HAP-1 (cell line): ENCODE data around the gene TRAIP.
A peak's percentile ranks its signal among the peaks of the same experiment; 100 is the strongest.

Experiments used
- DNase-seq, 2 experiments: peaks; one replicate each; pipeline ENCODE4 v3.0.0-alpha.2; 2016 to 2020; ENCODE audit warnings: low spot score in 2 of 2
- H3K27me3 ChIP-seq: fragments of 250-450 bp; sonication (Bioruptor Pico); 2 replicates; pipeline ENCODE4 v1.5.1; 2020; ENCODE audit warnings: low read depth, mild to moderate bottlenecking, moderate library complexity
- H3K36me3 ChIP-seq: fragments of 250-450 bp; sonication (Bioruptor Pico); replicated peaks from 2 replicates; pipeline ENCODE4 v1.5.1; 2020; ENCODE audit warnings: mild to moderate bottlenecking
- H3K4me1 ChIP-seq: fragments of 250-450 bp; sonication (Bioruptor Pico); 2 replicates; pipeline ENCODE4 v1.5.1; 2020; ENCODE audit warnings: mild to moderate bottlenecking
- H3K4me3 ChIP-seq: fragments of 250-450 bp; sonication (Bioruptor Pico); 2 replicates; pipeline ENCODE4 v1.5.1; 2020; ENCODE audit warnings: mild to moderate bottlenecking, moderate library complexity
- H3K9me3 ChIP-seq: fragments of 250-450 bp; sonication (Bioruptor Pico); 2 replicates; pipeline ENCODE4 v1.5.1; 2020; ENCODE audit warnings: mild to moderate bottlenecking, moderate library complexity
- in situ Hi-C: fragments of 300-500 bp; cut with MboI; formaldehyde crosslinking; loops from 3 replicates; pipeline ENCODE4 v1.14.3; 2020; ENCODE audit warnings: low sequenced_read_pairs, inconsistent platforms, mixed read lengths

Gene TRAIP

GRCh38 chr3:49867400-49867799 lies 11.0 kb upstream of the TRAIP start:
- no peak for DNase-seq
- no peaks in the 10 kb centered on the region for H3K27me3 ChIP-seq
- peaks cover 8% of the 10 kb centered on the region for H3K4me1 ChIP-seq
- no peak overlapping the region for H3K4me3 ChIP-seq
- no peaks in the 10 kb centered on the region for H3K36me3 ChIP-seq
- no peaks in the 10 kb centered on the region for H3K9me3 ChIP-seq
- in situ Hi-C loops, result no loop called here

DNA sequence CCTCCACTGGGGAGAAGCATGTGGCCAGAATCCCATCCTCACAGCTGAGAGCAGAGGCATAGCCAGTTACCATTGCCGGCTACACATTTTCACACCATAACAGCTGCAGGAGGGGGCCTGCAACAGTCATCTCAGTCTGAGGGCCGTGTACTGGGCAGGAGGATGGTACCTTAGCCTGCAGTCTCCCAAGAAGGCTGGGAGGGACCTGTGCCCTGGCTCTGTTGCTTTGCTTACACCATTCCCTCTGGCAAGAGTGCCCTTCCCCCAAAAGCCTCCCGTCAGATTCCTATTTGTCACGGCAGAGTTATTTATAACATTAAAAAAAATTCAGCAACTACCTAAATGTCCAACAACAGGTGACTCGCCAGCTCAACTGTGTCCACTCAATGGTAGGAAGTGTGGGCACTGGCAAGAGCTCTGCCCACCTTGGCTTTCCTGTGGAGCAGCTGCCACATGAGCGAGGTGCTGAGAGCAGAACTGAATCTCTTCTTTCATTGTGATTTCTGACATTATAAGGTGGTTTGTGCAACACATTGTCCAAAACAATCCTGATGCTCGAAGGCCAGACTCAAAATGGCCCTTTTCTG lies 8.9 kb upstream of the TRAIP start:
- in situ Hi-C loops, result no loop called here
- H3K36me3 ChIP-seq, result no peaks in the 10 kb centered on the region
- no peaks in the 10 kb centered on the region for H3K27me3 ChIP-seq
- H3K4me3 ChIP-seq, result no peak overlapping the region
- H3K4me1 ChIP-seq, result peaks cover 8% of the 10 kb centered on the region
- no peaks in the 10 kb centered on the region for H3K9me3 ChIP-seq
- no peak for DNase-seq

DNA sequence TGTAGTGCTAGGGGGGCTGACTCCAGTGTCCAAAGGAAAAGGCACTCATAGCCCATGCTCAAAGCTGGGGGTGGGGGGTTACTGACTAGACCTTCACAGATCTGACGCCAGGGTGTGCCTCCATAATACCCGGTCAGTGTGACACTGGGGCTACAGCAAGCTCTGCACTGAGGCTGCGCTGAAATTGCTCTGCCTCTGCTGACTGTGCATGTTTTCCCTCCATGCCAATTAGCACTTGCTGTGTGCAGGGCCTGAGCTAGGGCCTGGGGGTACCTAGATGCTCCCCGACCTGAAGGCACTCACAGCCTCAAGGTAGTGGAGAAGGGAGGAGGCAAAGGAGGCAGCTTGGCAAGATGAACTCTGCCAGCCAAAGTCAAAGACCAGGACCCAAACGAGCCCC lies 8.1 kb upstream of the TRAIP start:
- H3K36me3 ChIP-seq, result no peaks in the 10 kb centered on the region
- in situ Hi-C loops, result no loop called here
- H3K27me3 ChIP-seq, result no peaks in the 10 kb centered on the region

DNA sequence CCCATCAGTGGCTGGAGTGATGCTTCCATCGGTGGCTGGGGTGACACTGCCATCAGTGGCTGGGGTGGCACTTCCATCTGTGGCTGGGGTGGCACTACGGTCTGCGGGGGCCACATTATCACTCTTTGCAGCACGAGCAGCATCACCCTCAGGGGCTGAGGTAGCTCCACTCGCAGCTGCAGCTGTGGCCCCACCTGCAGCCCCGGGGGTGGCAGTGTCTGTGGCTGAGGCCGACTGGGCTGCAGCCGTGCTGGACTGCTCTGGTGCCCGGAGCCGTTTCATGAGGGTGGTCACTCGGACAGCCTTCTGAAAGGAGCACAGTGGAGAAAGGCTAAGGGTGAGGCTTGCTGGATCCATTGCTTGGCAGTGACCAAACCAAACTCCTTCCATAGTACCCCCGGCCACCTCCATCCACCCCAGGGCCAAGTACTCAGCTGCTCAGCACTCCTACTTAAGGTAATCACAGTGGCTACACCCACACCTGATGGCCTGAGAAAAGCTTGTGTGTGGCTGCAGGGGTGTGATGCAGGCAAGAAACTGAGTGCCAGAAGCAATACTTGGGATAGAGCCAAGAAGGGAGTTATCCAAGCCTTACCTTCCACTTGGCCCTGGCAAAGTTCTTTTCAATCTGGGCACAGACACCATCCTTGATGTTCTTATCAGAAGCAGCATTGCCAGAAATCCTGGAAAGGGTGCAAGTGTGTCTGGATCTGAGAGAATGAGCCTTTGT lies 3.4 kb upstream of the TRAIP start:
- in situ Hi-C loops, result no loop called here
- H3K4me3 ChIP-seq, result no peak overlapping the region
- DNase-seq, result no peak
- H3K36me3 ChIP-seq, result no peaks in the 10 kb centered on the region
- peaks cover 10% of the 10 kb centered on the region for H3K4me1 ChIP-seq
- no peaks in the 10 kb centered on the region for H3K27me3 ChIP-seq
- H3K9me3 ChIP-seq, result no peaks in the 10 kb centered on the region

More for the DNA sequence above, 8.1 kb upstream of the TRAIP start:
- Histone ChIP-seq H3K4me3 (no peak overlapping the region), H3K9me3 (no peaks in the 10 kb centered on the region), H3K4me1 (peaks cover 8% of the 10 kb centered on the region)
- no peak for DNase-seq

- in situ Hi-C loops, result no loop called here
Measured at GRCh38 chr3:49855662-49856061, 702 bp downstream of the TRAIP start.

GRCh38 chr3:49845694-49846093 lies 10.7 kb downstream of the TRAIP start:
- peaks cover 45% of the 10 kb centered on the region for H3K36me3 ChIP-seq
- H3K4me1 ChIP-seq, result no peaks in the 10 kb centered on the region
- no peaks in the 10 kb centered on the region for H3K27me3 ChIP-seq
- no peaks in the 10 kb centered on the region for H3K9me3 ChIP-seq
- in situ Hi-C loops, result loop anchor here (25.0 kb wide), 1 partner anchor 308 kb away; no protein-coding TSS in a partner anchor
- no peak for DNase-seq
- H3K4me3 ChIP-seq, result no peak overlapping the region

More at GRCh38 chr3:49855662-49856061, 702 bp downstream of the TRAIP start:
- H3K27me3 ChIP-seq, result no peaks in the 10 kb centered on the region
- peak overlapping the region; percentile 53 for H3K4me3 ChIP-seq
- no peaks in the 10 kb centered on the region for H3K9me3 ChIP-seq
- peaks cover 10% of the 10 kb centered on the region for H3K4me1 ChIP-seq
- H3K36me3 ChIP-seq, result no peaks in the 10 kb centered on the region
- no peak for DNase-seq

DNA sequence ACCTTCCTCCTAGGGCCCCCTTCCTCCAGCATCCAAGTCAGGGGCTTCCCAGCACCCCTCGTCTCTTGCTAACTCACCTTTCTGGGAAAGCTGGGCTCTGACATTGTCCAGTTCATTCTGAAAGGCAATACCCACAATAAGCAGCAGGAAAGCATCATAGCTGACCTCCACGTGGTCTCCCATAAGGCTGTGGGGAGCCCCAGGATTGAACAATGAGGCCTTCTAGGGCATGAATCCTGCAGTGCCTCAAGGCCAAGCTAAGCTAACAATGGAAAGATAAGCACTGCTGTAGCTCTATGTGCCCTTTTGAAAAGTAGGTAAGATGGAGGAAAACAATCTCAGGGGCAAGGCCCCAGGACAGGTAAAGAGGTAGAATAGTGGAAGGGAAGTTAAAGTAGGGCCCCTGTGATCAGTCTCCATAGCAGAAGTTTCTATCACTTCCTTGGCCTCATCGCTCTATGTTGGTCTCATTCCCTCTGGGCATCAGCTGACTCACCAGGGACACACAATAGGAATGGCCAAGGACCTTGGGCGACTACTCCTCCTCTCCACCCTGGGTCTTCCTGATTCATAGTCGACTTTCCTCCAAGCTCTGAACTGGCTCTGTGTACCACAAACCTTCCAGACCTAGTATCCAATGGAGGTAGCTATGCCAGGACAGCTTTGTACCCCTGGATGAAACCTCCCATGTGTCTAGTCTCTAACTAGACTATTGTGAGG lies 11.7 kb downstream of the TRAIP start:
- in situ Hi-C loops, result loop anchor here (25.0 kb wide), 1 partner anchor 307 kb away; no protein-coding TSS in a partner anchor
- no peak overlapping the region for H3K4me3 ChIP-seq
- DNase-seq, result no peak
- no peaks in the 10 kb centered on the region for H3K27me3 ChIP-seq
- no peaks in the 10 kb centered on the region for H3K4me1 ChIP-seq
- no peaks in the 10 kb centered on the region for H3K9me3 ChIP-seq
- peaks cover 50% of the 10 kb centered on the region for H3K36me3 ChIP-seq

- no peaks in the 10 kb centered on the region for H3K9me3 ChIP-seq
Measured at GRCh38 chr3:49842843-49843517, 13.4 kb downstream of the TRAIP start.

DNA sequence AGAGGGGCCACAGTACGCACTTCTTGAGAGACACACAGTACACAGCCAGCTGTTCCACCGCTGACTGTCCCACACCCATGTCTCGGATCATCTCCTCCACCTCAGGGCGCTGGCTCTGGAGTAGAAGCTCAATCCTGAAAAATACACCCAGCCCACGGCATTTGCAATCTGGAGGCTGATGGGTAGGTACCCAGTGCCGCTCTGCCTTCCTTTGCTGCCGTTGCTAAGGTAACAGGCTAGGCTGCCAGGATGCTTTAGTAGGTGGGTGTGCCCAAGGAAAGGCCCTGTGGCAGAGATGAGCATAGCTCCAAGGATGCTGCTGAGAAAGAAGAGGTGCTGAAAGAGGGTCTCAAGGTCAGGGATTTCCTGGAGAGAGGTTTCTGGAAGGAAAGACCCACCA lies 14.6 kb downstream of the TRAIP start:
- H3K9me3 ChIP-seq, result no peaks in the 10 kb centered on the region
- no peaks in the 10 kb centered on the region for H3K4me1 ChIP-seq
- no peaks in the 10 kb centered on the region for H3K27me3 ChIP-seq
- DNase-seq, result no peak
- in situ Hi-C loops, result loop anchor here (25.0 kb wide), 1 partner anchor 305 kb away; no protein-coding TSS in a partner anchor
- peaks cover 61% of the 10 kb centered on the region for H3K36me3 ChIP-seq
- H3K4me3 ChIP-seq, result no peak overlapping the region

More at GRCh38 chr3:49842843-49843517, 13.4 kb downstream of the TRAIP start:
- in situ Hi-C loops, result loop anchor here (25.0 kb wide), 1 partner anchor 306 kb away; no protein-coding TSS in a partner anchor
- Histone ChIP-seq H3K4me3 (no peak overlapping the region), H3K27me3 (no peaks in the 10 kb centered on the region), H3K36me3 (peaks cover 58% of the 10 kb centered on the region), H3K4me1 (no peaks in the 10 kb centered on the region)
- no peak for DNase-seq

- Histone ChIP-seq H3K27me3 (no peaks in the 10 kb centered on the region), H3K9me3 (no peaks in the 10 kb centered on the region), H3K4me3 (no peak overlapping the region), H3K4me1 (no peaks in the 10 kb centered on the region), H3K36me3 (peaks cover 61% of the 10 kb centered on the region)
- peak; percentile 4 to 40 for DNase-seq
- in situ Hi-C loops, result loop anchor here (25.0 kb wide), 1 partner anchor 304 kb away; no protein-coding TSS in a partner anchor
Measured at GRCh38 chr3:49841126-49841696, 15.2 kb downstream of the TRAIP start.

- in situ Hi-C loops, result loop anchor here (25.0 kb wide), 1 partner anchor 303 kb away; no protein-coding TSS in a partner anchor
- no peak overlapping the region for H3K4me3 ChIP-seq
- H3K36me3 ChIP-seq, result peaks cover 57% of the 10 kb centered on the region
- H3K4me1 ChIP-seq, result no peaks in the 10 kb centered on the region
- H3K27me3 ChIP-seq, result no peaks in the 10 kb centered on the region
- DNase-seq, result no peak
- H3K9me3 ChIP-seq, result no peaks in the 10 kb centered on the region
Measured at GRCh38 chr3:49840388-49840787, 16.0 kb downstream of the TRAIP start.

DNA sequence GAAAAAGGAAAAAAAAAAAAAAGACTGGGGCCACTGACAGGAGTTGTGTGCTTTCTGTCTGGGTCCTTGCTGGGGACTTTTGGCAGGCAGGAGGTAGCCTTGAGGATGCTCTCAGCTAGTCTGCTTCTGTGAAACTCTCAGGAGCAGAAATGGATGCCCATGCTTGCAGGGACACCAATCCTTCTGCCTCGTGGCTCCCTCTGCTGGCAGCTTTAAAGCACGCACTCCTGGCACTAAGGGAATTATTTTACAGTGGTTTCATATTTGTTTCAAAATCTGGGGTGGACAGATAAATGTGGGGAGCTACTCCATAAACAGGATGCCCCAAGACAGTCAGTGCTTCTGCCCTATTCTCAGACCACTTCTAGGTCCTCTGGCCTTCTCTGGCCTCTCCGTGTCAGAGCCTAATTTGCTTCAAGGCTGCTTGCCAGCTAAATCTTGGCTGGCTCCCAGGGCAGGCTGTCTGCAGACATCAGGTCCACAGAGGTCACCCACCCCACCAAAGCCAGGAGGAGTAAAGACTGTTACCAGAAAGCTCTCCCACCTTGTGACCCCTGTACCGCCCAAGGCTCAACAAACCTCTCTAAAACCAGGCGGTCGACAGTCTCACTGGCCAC lies 17.1 kb downstream of the TRAIP start:
- H3K4me3 ChIP-seq, result no peak overlapping the region
- in situ Hi-C loops, result loop anchor here (25.0 kb wide), 1 partner anchor 302 kb away; no protein-coding TSS in a partner anchor
- peak; percentile 44 to 84 for DNase-seq
- no peaks in the 10 kb centered on the region for H3K9me3 ChIP-seq
- H3K27me3 ChIP-seq, result no peaks in the 10 kb centered on the region
- H3K4me1 ChIP-seq, result no peaks in the 10 kb centered on the region
- H3K36me3 ChIP-seq, result peaks cover 57% of the 10 kb centered on the region

- H3K27me3 ChIP-seq, result no peaks in the 10 kb centered on the region
- in situ Hi-C loops, result loop anchor here (5.0 to 25.0 kb wide), 2 partner anchors 129 to 294 kb away; no protein-coding TSS in a partner anchor
- H3K36me3 ChIP-seq, result peaks cover 59% of the 10 kb centered on the region
- H3K4me1 ChIP-seq, result no peaks in the 10 kb centered on the region
- DNase-seq, result no peak
- no peaks in the 10 kb centered on the region for H3K9me3 ChIP-seq
- no peak overlapping the region for H3K4me3 ChIP-seq
Measured at GRCh38 chr3:49831341-49831740, 25.0 kb downstream of the TRAIP start.
